Measurements from ENCODE around the gene PANK1.

The PANK1 gene

DNA sequence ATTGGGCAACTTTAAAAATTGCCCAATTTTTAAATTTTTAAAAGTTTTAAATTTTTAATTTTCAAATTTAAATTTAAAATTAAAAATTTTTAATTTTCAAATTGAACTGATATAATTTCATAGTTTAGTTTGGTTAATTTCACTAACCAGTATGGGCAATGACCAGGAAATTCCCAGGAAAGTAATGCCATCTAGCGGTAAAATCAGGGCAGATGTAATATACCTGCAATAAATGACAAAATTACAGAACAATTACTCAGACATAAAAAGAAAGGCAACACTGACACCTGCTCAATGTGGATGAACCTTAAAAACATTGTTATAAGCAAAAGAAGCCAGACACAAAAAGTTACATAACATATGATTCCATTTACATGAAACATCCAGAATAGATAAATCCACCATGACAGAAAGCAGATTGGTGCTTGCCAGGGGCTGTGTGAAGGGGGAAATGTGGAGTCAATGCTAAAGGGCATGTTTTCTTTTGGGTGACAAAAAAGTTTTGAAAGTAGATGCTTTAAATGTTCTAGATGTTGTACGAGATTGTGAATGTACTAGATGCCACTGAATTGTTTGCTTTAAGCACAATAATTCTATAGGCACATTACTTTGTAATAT, 81.1 kb downstream of the PANK1 start:
- Histone ChIP-seq H3K9me3 (ENCODE audit: low read length) (no peaks in the 10 kb centered on the region), H3K4me2 (ENCODE audit: low read length) (no peak overlapping the region), H3F3A (ENCODE audit: insufficient read depth, low read length) (no peaks in the 10 kb centered on the region), H3K27ac (ENCODE audit: low read depth, low read length, poor library complexity, severe bottlenecking) (no peak overlapping the region), H3K36me3 (ENCODE audit: insufficient read depth, low read length) (no peaks in the 10 kb centered on the region), H3K4me3 (ENCODE audit: low read depth, low read length, poor library complexity, severe bottlenecking) (no peak overlapping the region), H3K4me1 (ENCODE audit: insufficient read depth, low read length, severe bottlenecking) (no peaks in the 10 kb centered on the region), H2AFZ (ENCODE audit: low read length) (no peak overlapping the region), H3K9me2 (ENCODE audit: low read depth, low read length) (no peaks in the 10 kb centered on the region), H3K79me2 (ENCODE audit: insufficient read depth, low read length) (no peaks in the 10 kb centered on the region), H4K20me1 (ENCODE audit: insufficient read depth, low read length) (no peaks in the 10 kb centered on the region), H3K9ac (ENCODE audit: low read length) (no peak overlapping the region), H3K27me3 (ENCODE audit: insufficient read depth, low read length) (no peaks in the 10 kb centered on the region)
- TF ChIP-seq, protein P1, sequence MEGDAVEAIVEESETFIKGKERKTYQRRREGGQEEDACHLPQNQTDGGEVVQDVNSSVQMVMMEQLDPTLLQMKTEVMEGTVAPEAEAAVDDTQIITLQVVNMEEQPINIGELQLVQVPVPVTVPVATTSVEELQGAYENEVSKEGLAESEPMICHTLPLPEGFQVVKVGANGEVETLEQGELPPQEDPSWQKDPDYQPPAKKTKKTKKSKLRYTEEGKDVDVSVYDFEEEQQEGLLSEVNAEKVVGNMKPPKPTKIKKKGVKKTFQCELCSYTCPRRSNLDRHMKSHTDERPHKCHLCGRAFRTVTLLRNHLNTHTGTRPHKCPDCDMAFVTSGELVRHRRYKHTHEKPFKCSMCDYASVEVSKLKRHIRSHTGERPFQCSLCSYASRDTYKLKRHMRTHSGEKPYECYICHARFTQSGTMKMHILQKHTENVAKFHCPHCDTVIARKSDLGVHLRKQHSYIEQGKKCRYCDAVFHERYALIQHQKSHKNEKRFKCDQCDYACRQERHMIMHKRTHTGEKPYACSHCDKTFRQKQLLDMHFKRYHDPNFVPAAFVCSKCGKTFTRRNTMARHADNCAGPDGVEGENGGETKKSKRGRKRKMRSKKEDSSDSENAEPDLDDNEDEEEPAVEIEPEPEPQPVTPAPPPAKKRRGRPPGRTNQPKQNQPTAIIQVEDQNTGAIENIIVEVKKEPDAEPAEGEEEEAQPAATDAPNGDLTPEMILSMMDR (IDR thresholded peaks at IDR 0.05; ENCODE audit: low read length): peak; percentile 54
- no peak for TF ChIP-seq EZH2 (IDR thresholded peaks at IDR 0.05; ENCODE audit: borderline replicate concordance, low read length)

DNA sequence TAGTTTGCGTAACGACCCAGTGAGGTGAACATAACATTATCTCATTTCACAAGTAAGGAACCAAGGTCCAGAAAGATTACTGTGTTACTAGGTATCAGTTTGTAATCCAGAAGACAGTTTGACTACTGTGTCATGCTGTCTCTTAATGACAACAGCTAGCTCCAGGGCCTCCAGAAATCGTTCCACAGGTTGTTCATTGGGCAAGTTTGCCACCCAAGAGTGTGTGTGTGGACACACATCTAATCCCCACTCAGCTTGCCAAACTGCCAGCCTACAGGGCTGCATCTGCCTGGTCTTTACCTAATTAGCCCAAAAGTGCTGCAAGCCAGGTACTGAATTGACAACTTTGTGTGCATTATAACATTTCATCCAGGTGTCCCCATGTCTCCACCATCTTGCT, 81.7 kb downstream of the PANK1 start:
- no peaks in the 10 kb centered on the region for H3K27me3 ChIP-seq (ENCODE audit: insufficient read depth, low read length)
- H3K36me3 ChIP-seq (ENCODE audit: insufficient read depth, low read length): no peaks in the 10 kb centered on the region
- TF ChIP-seq EZH2 (IDR thresholded peaks at IDR 0.05; ENCODE audit: borderline replicate concordance, low read length): no peak
- TF ChIP-seq, protein P1 (IDR thresholded peaks at IDR 0.05; ENCODE audit: low read length): no peak
- H3K4me3 ChIP-seq (ENCODE audit: low read depth, low read length, poor library complexity, severe bottlenecking): no peak overlapping the region
- no peak overlapping the region for H2AFZ ChIP-seq (ENCODE audit: low read length)
- H3K27ac ChIP-seq (ENCODE audit: low read depth, low read length, poor library complexity, severe bottlenecking): no peak overlapping the region
- H3F3A ChIP-seq (ENCODE audit: insufficient read depth, low read length): no peaks in the 10 kb centered on the region
- no peaks in the 10 kb centered on the region for H3K9me2 ChIP-seq (ENCODE audit: low read depth, low read length)
- H3K9me3 ChIP-seq (ENCODE audit: low read length): no peaks in the 10 kb centered on the region
- no peak overlapping the region for H3K9ac ChIP-seq (ENCODE audit: low read length)
- H4K20me1 ChIP-seq (ENCODE audit: insufficient read depth, low read length): no peaks in the 10 kb centered on the region
- no peak overlapping the region for H3K4me2 ChIP-seq (ENCODE audit: low read length)
- H3K79me2 ChIP-seq (ENCODE audit: insufficient read depth, low read length): no peaks in the 10 kb centered on the region
- H3K4me1 ChIP-seq (ENCODE audit: insufficient read depth, low read length, severe bottlenecking): no peaks in the 10 kb centered on the region

DNA sequence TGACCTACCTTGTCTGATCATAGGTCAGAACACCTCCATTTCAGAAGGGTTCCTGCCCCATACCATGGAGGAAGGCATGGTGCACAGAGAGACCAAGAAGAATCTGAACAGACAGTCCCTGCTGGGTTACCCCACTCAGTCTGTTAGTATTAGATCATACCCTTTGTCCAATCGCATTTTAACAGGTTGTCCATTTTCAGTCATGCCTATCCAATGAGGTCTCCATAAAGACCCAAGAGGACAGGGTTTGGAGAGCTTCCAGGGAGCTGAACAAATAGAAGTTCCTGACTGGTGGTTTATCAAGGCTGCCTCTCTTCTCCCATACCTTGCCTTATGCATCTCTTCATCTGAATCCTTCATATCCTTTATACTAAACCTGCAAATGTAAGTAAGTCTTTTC, 88.4 kb downstream of the PANK1 start:
- Histone ChIP-seq H2AFZ (ENCODE audit: low read length) (no peak overlapping the region), H3K4me1 (ENCODE audit: insufficient read depth, low read length, severe bottlenecking) (no peaks in the 10 kb centered on the region), H3K4me3 (ENCODE audit: low read depth, low read length, poor library complexity, severe bottlenecking) (no peak overlapping the region), H4K20me1 (ENCODE audit: insufficient read depth, low read length) (no peaks in the 10 kb centered on the region), H3K9me2 (ENCODE audit: low read depth, low read length) (no peaks in the 10 kb centered on the region), H3F3A (ENCODE audit: insufficient read depth, low read length) (no peaks in the 10 kb centered on the region), H3K79me2 (ENCODE audit: insufficient read depth, low read length) (no peaks in the 10 kb centered on the region), H3K9me3 (ENCODE audit: low read length) (no peaks in the 10 kb centered on the region), H3K27ac (ENCODE audit: low read depth, low read length, poor library complexity, severe bottlenecking) (no peak overlapping the region), H3K27me3 (ENCODE audit: insufficient read depth, low read length) (no peaks in the 10 kb centered on the region), H3K36me3 (ENCODE audit: insufficient read depth, low read length) (no peaks in the 10 kb centered on the region), H3K4me2 (ENCODE audit: low read length) (no peak overlapping the region), H3K9ac (ENCODE audit: low read length) (no peak overlapping the region)
- TF ChIP-seq, protein P1 (IDR thresholded peaks at IDR 0.05; ENCODE audit: low read length): no peak
- TF ChIP-seq EZH2 (IDR thresholded peaks at IDR 0.05; ENCODE audit: borderline replicate concordance, low read length): no peak

Measured in OCI-LY1 (cell line).